Fibroblast of villous mesenchyme (primary cell): Measurements from ENCODE around the gene MYO16. TPM values are rescaled to one million over a fixed set of nuclear protein-coding genes. Genes with fewer than 3 reads are reported as not detected.
A peak's percentile ranks its signal among the peaks of the same experiment; 100 is the strongest.

Source experiments
- DNase-seq: peaks from one replicate; pipeline ENCODE4 v3.0.0-alpha.2; 2010; ENCODE audit warnings: low read depth
- H3K4me3 ChIP-seq: 2 replicates; pipeline ENCODE4 v1.5.1; 2011; ENCODE audit warnings: low read depth, mild to moderate bottlenecking, low read length
- CTCF ChIP-seq: IDR thresholded peaks from 2 replicates; pipeline ENCODE4 v1.5.1; 2012; ENCODE audit warnings: low read depth, mild to moderate bottlenecking, low read length; ENCODE audit not compliant: insufficient read depth
- total RNA-seq: library from RNA; depleted of rRNA; stranded (reverse); fragments of >200 nt; gene quantifications from 2 replicates; pipeline ENCODE4 v1.2.3, GENCODE V29; 2012

The MYO16 gene
- total RNA-seq, 1 donor, result 0.86 TPM

DNA sequence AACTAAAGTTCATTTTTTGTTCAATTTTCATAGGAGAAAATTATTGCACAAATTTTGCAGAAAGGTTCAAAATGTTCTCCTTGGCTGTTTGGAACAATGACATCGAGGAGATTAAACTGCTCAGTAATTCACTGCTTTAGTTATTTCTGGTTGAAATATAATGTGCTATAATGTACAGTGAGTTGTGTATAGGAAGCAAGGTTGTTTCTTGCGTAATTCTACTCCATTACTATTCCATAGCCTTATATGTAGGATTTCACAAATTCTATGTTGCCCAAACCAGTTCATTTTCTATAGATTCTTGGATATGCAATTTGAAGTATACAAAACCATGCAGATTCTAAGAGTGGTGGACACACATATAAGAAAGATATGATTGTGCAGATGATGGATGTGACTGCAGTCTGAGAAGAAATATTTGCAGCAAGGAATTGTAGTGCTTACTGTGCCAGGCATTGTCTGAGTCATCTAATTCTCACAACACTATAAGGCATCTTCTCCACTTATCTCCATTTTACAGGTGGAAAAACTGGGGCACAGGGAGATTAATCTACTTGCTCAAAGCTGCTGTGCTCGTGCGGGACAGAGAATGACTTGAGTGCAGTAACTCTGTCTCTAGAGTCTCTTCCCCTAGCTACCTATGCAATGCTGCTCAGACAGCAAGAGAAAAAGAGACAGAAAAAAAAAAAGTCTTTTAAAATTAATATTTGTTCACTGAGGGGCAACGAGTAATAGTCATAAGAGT is 515.5 kb downstream of the MYO16 start:
- H3K4me3 ChIP-seq, result no peak overlapping the region
- no peak for TF ChIP-seq CTCF
- DNase-seq, result peak; percentile 3

- DNase-seq, result peak; percentile 83
- H3K4me3 ChIP-seq, result no peak overlapping the region
- TF ChIP-seq CTCF, result peak; percentile 91
Observed at GRCh38 chr13:109145631-109146030, 516.2 kb downstream of the MYO16 start.

DNA sequence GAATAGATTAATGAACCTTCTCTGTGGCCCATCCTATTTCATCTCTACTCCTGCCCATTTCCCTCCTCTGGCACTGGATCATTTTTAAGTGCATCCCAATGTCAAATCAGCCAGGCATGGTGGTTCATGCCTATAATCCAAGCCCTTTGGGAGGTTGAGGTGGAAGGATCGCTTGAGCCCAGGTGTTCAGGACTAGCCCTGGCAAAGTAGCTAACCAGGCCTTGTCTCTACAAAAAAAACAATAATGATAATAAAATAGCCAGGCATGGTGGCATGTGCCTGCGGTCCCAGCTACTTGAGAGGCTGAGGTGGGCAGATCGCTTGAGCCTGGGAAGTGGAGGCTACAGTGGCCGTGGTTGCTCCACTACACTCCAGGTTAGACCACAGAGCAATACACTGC is 517.0 kb downstream of the MYO16 start:
- no peak for DNase-seq
- no peak for TF ChIP-seq CTCF
- H3K4me3 ChIP-seq, result no peak overlapping the region

GRCh38 chr13:109146912-109147647 is 517.7 kb downstream of the MYO16 start:
- no peak for TF ChIP-seq CTCF
- no peak overlapping the region for H3K4me3 ChIP-seq
- peak; percentile 83 for DNase-seq

- DNase-seq, result peak; percentile 97
- no peak overlapping the region for H3K4me3 ChIP-seq
- TF ChIP-seq CTCF, result no peak
Observed at GRCh38 chr13:109148243-109148642, 518.8 kb downstream of the MYO16 start.

DNA sequence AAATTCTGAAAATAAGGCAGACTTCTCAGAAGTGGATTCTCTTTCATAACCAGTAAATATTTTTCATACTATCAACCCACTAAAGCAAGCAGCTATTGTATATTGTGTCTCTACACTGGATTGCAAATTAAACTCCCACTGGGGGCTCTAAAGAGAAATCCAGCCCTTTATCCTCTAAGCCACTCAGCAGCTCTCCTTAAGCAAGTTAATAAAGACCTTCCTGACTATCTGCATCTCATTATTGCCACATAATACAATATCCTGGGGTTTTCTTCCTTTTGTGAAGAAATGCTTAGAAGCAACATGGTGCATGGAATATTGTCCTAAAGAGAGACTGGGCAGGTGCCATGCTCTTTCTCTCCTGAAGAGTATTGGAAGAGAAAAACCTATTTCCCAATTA is 521.3 kb downstream of the MYO16 start:
- no peak for TF ChIP-seq CTCF

GRCh38 chr13:109151255-109151654 is 521.8 kb downstream of the MYO16 start:
- peak; percentile 35 for DNase-seq
- TF ChIP-seq CTCF, result no peak
- no peak overlapping the region for H3K4me3 ChIP-seq

More for the DNA sequence above, 521.3 kb downstream of the MYO16 start:
- H3K4me3 ChIP-seq, result no peak overlapping the region
- no peak for DNase-seq
